DND-41 (cell line): Measurements from ENCODE around the gene GINS2.
A peak's percentile ranks its signal among the peaks of the same experiment; 100 is the strongest.

Experiments used
- ATAC-seq: fragments of 200-7000 bp; cut with Tn5 transposase; 3 replicates; pipeline ENCODE4 v1.9.1; 2021; ENCODE audit warnings: low read depth; ENCODE audit not compliant: insufficient read depth
- DNase-seq: peaks from one replicate; pipeline ENCODE4 v3.0.0-alpha.2; 2020
- H2AFZ ChIP-seq: 2 replicates; pipeline ENCODE4 v1.6.0; 2012; ENCODE audit warnings: low read depth, low read length
- H3K27ac ChIP-seq: 2 replicates; pipeline ENCODE4 v1.5.1; 2012; ENCODE audit warnings: low read length, inconsistent platforms
- H3K27me3 ChIP-seq: fragments of 200-600 bp; sonication (generic); 2 replicates; pipeline ENCODE4 v1.6.0; 2012; ENCODE audit warnings: low read length, mild to moderate bottlenecking, inconsistent platforms; ENCODE audit not compliant: insufficient read depth, poor library complexity
- H3K36me3 ChIP-seq: 2 replicates; pipeline ENCODE4 v1.5.1; 2012; ENCODE audit warnings: low read length, inconsistent platforms; ENCODE audit not compliant: insufficient read depth
- H3K4me1 ChIP-seq: 2 replicates; pipeline ENCODE4 v1.5.1; 2012; ENCODE audit warnings: mild to moderate bottlenecking, low read length; ENCODE audit not compliant: insufficient read depth
- H3K4me2 ChIP-seq: 2 replicates; pipeline ENCODE4 v1.6.0; 2012; ENCODE audit warnings: mild to moderate bottlenecking, moderate library complexity, low read length, inconsistent platforms; ENCODE audit not compliant: insufficient read depth
- H3K4me3 ChIP-seq, 2 experiments: fragments of 200-600 bp in 1 of 2; shearing (Covaris generic) in 1 of 2; 2 replicates each; pipeline ENCODE4 v1.5.1; 2012 to 2016; ENCODE audit warnings: inconsistent platforms in 2 of 2, low read length in 2 of 2, mild to moderate bottlenecking in 2 of 2, low read depth in 1 of 2, moderate library complexity in 1 of 2
- H3K79me2 ChIP-seq: 2 replicates; pipeline ENCODE4 v1.6.0; 2012; ENCODE audit warnings: low read length, inconsistent platforms; ENCODE audit not compliant: insufficient read depth
- H3K9ac ChIP-seq: 2 replicates; pipeline ENCODE4 v1.6.0; 2012; ENCODE audit warnings: low read depth, mild to moderate bottlenecking, inconsistent platforms, low read length, moderate library complexity
- H3K9me3 ChIP-seq: 2 replicates; pipeline ENCODE4 v1.5.1; 2012; ENCODE audit warnings: low read length, moderate library complexity, mild to moderate bottlenecking, inconsistent platforms; ENCODE audit not compliant: insufficient read depth, severe bottlenecking
- H4K20me1 ChIP-seq: 2 replicates; pipeline ENCODE4 v1.6.0; 2012; ENCODE audit warnings: low read length; ENCODE audit not compliant: insufficient read depth
- EZH2 ChIP-seq: IDR thresholded peaks from 3 replicates; pipeline ENCODE4 v1.6.1; 2012; ENCODE audit warnings: borderline replicate concordance, low read depth, mild to moderate bottlenecking, moderate library complexity, low read length, inconsistent platforms; ENCODE audit not compliant: severe bottlenecking
- TF ChIP-seq, protein P1 (sequence below): IDR thresholded peaks from 2 replicates; pipeline ENCODE4 v1.5.1; 2012; ENCODE audit warnings: borderline replicate concordance, low read length, moderate library complexity, mild to moderate bottlenecking; ENCODE audit not compliant: poor library complexity, severe bottlenecking; ENCODE audit errors: extremely low read depth

GINS2 gene

GRCh38 chr16:85735225-85735635 is 46.5 kb upstream of the GINS2 start:
- no peak overlapping the region for H3K4me3 ChIP-seq
- H3K9ac ChIP-seq = no peak overlapping the region
- H4K20me1 ChIP-seq = no peaks in the 10 kb centered on the region
- no peak overlapping the region for H3K27ac ChIP-seq
- no peak overlapping the region for H3K4me2 ChIP-seq
- ATAC-seq (peak; percentile 65), DNase-seq (peak; percentile 41)
- H3K27me3 ChIP-seq = no peaks in the 10 kb centered on the region
- H3K4me1 ChIP-seq = no peaks in the 10 kb centered on the region
- no peak overlapping the region for H2AFZ ChIP-seq
- no peaks in the 10 kb centered on the region for H3K9me3 ChIP-seq
- TF ChIP-seq, protein P1, sequence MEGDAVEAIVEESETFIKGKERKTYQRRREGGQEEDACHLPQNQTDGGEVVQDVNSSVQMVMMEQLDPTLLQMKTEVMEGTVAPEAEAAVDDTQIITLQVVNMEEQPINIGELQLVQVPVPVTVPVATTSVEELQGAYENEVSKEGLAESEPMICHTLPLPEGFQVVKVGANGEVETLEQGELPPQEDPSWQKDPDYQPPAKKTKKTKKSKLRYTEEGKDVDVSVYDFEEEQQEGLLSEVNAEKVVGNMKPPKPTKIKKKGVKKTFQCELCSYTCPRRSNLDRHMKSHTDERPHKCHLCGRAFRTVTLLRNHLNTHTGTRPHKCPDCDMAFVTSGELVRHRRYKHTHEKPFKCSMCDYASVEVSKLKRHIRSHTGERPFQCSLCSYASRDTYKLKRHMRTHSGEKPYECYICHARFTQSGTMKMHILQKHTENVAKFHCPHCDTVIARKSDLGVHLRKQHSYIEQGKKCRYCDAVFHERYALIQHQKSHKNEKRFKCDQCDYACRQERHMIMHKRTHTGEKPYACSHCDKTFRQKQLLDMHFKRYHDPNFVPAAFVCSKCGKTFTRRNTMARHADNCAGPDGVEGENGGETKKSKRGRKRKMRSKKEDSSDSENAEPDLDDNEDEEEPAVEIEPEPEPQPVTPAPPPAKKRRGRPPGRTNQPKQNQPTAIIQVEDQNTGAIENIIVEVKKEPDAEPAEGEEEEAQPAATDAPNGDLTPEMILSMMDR = no peak
- no peak for TF ChIP-seq EZH2
- H3K36me3 ChIP-seq = no peaks in the 10 kb centered on the region
- H3K79me2 ChIP-seq = no peaks in the 10 kb centered on the region

DNA sequence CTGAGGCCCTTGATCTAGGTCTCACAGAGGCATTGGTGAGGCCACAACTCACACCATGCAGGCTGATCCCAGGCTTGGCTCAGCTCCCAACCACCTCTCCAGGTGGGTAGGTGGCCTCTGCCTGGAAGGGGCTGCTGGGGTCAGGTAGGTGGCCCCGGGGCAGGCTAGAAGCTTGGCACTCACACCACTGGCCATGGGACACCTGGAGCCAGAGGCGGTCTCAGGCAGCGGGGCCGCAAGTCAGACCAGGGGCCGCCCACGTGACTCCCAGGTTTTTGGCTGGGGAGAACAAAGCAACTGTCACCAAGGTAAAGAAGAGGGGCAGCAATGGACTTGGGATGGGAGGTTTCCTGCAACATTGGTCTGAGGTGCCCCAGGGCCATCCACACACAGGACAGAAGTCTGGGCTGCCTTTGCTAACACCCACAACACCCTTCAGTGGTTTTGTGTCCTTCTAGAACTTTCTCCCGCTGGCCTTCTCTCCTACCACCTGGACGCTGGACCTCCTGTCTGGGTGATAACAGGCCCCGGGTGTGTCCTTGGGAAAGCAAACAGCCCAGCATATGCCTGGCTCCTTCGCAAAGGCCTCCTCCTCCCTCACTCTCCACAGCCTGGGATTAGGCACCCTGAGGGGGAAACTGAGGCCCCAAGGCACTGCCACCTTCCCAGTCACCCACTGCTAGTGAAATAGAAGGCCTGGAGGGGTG is 45.7 kb upstream of the GINS2 start:
- H4K20me1 ChIP-seq = no peaks in the 10 kb centered on the region
- H3K27ac ChIP-seq = no peak overlapping the region
- H2AFZ ChIP-seq = no peak overlapping the region
- no peaks in the 10 kb centered on the region for H3K36me3 ChIP-seq
- no peaks in the 10 kb centered on the region for H3K79me2 ChIP-seq
- no peak overlapping the region for H3K9ac ChIP-seq
- no peak overlapping the region for H3K4me3 ChIP-seq
- no peaks in the 10 kb centered on the region for H3K27me3 ChIP-seq
- H3K4me1 ChIP-seq = no peaks in the 10 kb centered on the region
- DNase-seq = no peak
- no peak overlapping the region for H3K4me2 ChIP-seq
- ATAC-seq = no peak
- no peak for TF ChIP-seq EZH2
- TF ChIP-seq, protein P1 = no peak
- H3K9me3 ChIP-seq = no peaks in the 10 kb centered on the region

GRCh38 chr16:85733839-85734170 is 45.1 kb upstream of the GINS2 start:
- no peak overlapping the region for H3K9ac ChIP-seq
- H3K9me3 ChIP-seq = no peaks in the 10 kb centered on the region
- H3K4me1 ChIP-seq = no peaks in the 10 kb centered on the region
- H2AFZ ChIP-seq = no peak overlapping the region
- no peak overlapping the region for H3K4me3 ChIP-seq
- no peak for TF ChIP-seq EZH2
- TF ChIP-seq, protein P1 = no peak
- no peaks in the 10 kb centered on the region for H3K27me3 ChIP-seq
- DNase-seq (no peak), ATAC-seq (no peak)
- no peak overlapping the region for H3K27ac ChIP-seq
- no peaks in the 10 kb centered on the region for H3K79me2 ChIP-seq
- no peak overlapping the region for H3K4me2 ChIP-seq
- H4K20me1 ChIP-seq = no peaks in the 10 kb centered on the region
- no peaks in the 10 kb centered on the region for H3K36me3 ChIP-seq
